ENCODE data around the gene TMEM63C.

TMEM63C gene

DNA sequence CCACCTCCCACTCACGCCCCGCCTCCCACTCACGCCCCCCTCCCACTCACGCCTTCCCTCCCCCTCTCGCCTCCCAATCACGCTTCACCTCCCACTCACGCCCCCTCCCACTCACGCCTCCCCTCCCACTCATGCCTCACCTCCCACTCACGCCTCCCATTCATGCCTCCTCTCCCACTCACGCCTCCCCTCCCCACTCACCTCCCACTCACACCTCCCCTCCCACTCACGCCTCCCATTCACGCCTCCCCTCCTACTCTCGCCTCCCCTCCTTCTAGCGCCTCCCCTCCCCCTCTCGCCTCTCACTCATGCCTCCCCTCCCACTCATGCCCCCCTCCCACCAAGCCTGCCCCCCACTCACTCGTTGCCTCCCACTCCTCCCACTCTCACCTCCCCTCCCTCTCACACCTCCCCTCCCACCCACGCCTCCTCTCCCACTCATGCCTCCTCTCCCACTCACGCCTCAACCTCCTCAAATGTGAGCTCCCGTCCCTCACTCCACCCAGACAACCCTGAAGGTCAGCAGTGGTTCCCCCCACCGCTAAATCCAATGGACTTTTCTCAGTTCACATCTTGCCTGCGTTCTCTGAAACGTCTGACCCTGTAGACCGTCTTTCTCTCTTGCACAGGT is 39.8 kb downstream of the TMEM63C start:
- H2AFZ ChIP-seq (ENCODE audit: low read depth, low read length, severe bottlenecking): no peak overlapping the region
- no peaks in the 10 kb centered on the region for H3K27me3 ChIP-seq (ENCODE audit: low read length)
- TF ChIP-seq, protein P1, sequence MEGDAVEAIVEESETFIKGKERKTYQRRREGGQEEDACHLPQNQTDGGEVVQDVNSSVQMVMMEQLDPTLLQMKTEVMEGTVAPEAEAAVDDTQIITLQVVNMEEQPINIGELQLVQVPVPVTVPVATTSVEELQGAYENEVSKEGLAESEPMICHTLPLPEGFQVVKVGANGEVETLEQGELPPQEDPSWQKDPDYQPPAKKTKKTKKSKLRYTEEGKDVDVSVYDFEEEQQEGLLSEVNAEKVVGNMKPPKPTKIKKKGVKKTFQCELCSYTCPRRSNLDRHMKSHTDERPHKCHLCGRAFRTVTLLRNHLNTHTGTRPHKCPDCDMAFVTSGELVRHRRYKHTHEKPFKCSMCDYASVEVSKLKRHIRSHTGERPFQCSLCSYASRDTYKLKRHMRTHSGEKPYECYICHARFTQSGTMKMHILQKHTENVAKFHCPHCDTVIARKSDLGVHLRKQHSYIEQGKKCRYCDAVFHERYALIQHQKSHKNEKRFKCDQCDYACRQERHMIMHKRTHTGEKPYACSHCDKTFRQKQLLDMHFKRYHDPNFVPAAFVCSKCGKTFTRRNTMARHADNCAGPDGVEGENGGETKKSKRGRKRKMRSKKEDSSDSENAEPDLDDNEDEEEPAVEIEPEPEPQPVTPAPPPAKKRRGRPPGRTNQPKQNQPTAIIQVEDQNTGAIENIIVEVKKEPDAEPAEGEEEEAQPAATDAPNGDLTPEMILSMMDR (IDR thresholded peaks at IDR 0.05; ENCODE audit: insufficient read depth, low read length, poor library complexity, severe bottlenecking): no peak
- TF ChIP-seq EZH2phosphoT487 (conservative IDR thresholded peaks at IDR 0.05; ENCODE audit: low read length): no peak

DNA sequence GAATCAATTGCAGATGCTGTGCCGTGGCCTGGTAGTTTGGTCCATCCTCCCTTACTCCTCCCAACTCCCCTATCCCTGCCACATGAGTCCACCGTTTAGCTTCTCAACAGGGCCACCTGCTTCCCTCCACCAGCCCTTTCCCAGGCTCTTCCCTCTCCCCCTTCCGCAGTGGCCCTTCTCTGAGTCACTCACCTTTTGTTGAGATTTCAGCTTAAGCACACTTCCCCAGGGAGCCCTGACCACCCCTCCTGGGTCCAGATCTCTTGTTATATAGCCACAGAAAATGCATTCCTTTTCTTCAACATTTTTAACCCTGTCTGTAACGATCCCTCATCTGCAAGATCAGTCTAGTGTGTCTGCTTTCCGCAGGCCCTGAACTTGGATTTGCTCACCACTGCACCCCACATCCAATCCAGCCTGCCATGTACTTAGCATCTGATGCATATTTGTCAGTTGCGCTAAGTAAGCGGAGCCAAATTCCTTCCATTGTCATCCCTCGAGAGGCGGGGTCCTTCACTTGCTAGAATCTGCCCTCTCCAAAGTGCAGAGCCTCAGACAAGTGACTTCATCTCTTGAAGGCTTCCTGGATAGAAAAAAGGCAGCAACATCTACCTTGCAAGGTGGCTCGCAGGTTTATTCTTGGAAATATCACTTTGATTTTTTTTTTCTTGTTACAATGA is 41.1 kb downstream of the TMEM63C start:
- Histone ChIP-seq H3F3A (ENCODE audit: insufficient read depth) (no peaks in the 10 kb centered on the region), H3K9ac (ENCODE audit: low read length) (no peak overlapping the region), H2AFZ (ENCODE audit: low read depth, low read length, severe bottlenecking) (no peak overlapping the region), H3K27ac (ENCODE audit: low read depth, low read length) (no peak overlapping the region), H3K4me3 (ENCODE audit: insufficient read depth, low read length, poor library complexity, severe bottlenecking) (no peak overlapping the region), H4K20me1 (ENCODE audit: low read depth, low read length) (no peaks in the 10 kb centered on the region), H3K9me3 (ENCODE audit: insufficient read depth, low read length) (no peaks in the 10 kb centered on the region), H3K79me2 (ENCODE audit: insufficient read depth, low read length) (no peaks in the 10 kb centered on the region), H3K27me3 (ENCODE audit: low read length) (no peaks in the 10 kb centered on the region), H3K4me2 (ENCODE audit: low read depth, low read length, poor library complexity, severe bottlenecking) (no peak overlapping the region), H3K36me3 (ENCODE audit: low read length) (no peaks in the 10 kb centered on the region), H3K9me2 (replicated peaks; ENCODE audit: insufficient read depth, low read length) (no peaks in the 10 kb centered on the region)
- TF ChIP-seq EZH2phosphoT487 (conservative IDR thresholded peaks at IDR 0.05; ENCODE audit: low read length): no peak
- TF ChIP-seq, protein P1 (IDR thresholded peaks at IDR 0.05; ENCODE audit: insufficient read depth, low read length, poor library complexity, severe bottlenecking): no peak

More for the DNA sequence above, 39.8 kb downstream of the TMEM63C start:
- Histone ChIP-seq H4K20me1 (ENCODE audit: low read depth, low read length) (no peaks in the 10 kb centered on the region), H3K9me2 (replicated peaks; ENCODE audit: insufficient read depth, low read length) (no peaks in the 10 kb centered on the region), H3K79me2 (ENCODE audit: insufficient read depth, low read length) (no peaks in the 10 kb centered on the region), H3K9me3 (ENCODE audit: insufficient read depth, low read length) (no peaks in the 10 kb centered on the region), H3K27ac (ENCODE audit: low read depth, low read length) (no peak overlapping the region), H3K4me3 (ENCODE audit: insufficient read depth, low read length, poor library complexity, severe bottlenecking) (no peak overlapping the region), H3K9ac (ENCODE audit: low read length) (no peak overlapping the region), H3K4me2 (ENCODE audit: low read depth, low read length, poor library complexity, severe bottlenecking) (no peak overlapping the region), H3F3A (ENCODE audit: insufficient read depth) (no peaks in the 10 kb centered on the region), H3K36me3 (ENCODE audit: low read length) (no peaks in the 10 kb centered on the region)

DNA sequence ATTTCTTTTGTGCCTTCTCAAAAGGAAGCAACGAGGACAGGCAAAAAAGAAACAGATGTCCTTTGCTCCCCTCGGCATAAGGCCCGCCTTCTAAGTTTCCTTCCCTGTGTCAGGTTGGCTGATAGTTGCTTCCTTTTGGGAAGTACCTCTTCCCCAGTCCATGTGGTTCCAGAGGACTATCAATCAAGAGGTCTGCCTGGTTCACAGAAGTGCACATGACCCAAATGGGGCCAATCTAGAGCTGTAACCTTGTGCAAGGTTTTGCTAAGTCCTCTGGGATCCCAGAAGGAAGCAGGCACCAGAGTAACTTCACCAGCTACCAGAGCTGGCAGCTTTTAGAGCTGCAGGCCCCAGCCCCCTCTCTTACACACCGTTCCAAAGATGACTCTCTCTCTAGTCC is 42.6 kb downstream of the TMEM63C start:
- no peaks in the 10 kb centered on the region for H3K9me2 ChIP-seq (replicated peaks; ENCODE audit: insufficient read depth, low read length)
- no peak overlapping the region for H3K9ac ChIP-seq (ENCODE audit: low read length)
- H3K27ac ChIP-seq (ENCODE audit: low read depth, low read length): no peak overlapping the region
- H3K27me3 ChIP-seq (ENCODE audit: low read length): no peaks in the 10 kb centered on the region
- H2AFZ ChIP-seq (ENCODE audit: low read depth, low read length, severe bottlenecking): no peak overlapping the region
- no peaks in the 10 kb centered on the region for H3K9me3 ChIP-seq (ENCODE audit: insufficient read depth, low read length)
- H3K79me2 ChIP-seq (ENCODE audit: insufficient read depth, low read length): no peaks in the 10 kb centered on the region
- no peaks in the 10 kb centered on the region for H3F3A ChIP-seq (ENCODE audit: insufficient read depth)
- H4K20me1 ChIP-seq (ENCODE audit: low read depth, low read length): no peaks in the 10 kb centered on the region
- H3K4me2 ChIP-seq (ENCODE audit: low read depth, low read length, poor library complexity, severe bottlenecking): no peak overlapping the region
- H3K4me3 ChIP-seq (ENCODE audit: insufficient read depth, low read length, poor library complexity, severe bottlenecking): no peak overlapping the region
- no peak for TF ChIP-seq EZH2phosphoT487 (conservative IDR thresholded peaks at IDR 0.05; ENCODE audit: low read length)
- H3K36me3 ChIP-seq (ENCODE audit: low read length): no peaks in the 10 kb centered on the region

DNA sequence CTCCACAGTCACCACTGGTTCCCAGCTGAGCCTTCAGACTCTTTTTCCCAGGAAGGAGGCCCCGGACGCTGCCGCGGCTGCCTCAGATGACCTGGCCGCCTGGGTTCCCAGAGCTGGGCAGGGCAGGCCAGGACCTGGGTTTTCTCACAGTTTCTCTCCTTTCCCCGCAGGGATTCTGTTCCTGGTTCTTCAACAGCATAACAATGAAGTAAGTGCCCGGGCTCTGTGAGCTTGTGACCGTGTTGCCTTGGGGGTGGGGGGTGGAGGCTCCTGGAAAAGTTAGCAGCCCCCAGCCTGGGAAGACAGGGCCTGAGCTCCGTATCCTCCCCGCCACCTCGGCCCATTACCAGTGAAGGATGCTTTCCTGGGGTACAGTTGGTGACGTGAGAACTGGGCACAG is 43.7 kb downstream of the TMEM63C start:
- Histone ChIP-seq H3K4me3 (ENCODE audit: insufficient read depth, low read length, poor library complexity, severe bottlenecking) (no peak overlapping the region), H3K27ac (ENCODE audit: low read depth, low read length) (no peak overlapping the region), H3K79me2 (ENCODE audit: insufficient read depth, low read length) (no peaks in the 10 kb centered on the region), H3K9me2 (replicated peaks; ENCODE audit: insufficient read depth, low read length) (no peaks in the 10 kb centered on the region), H3K9me3 (ENCODE audit: insufficient read depth, low read length) (no peaks in the 10 kb centered on the region), H3F3A (ENCODE audit: insufficient read depth) (no peaks in the 10 kb centered on the region), H3K27me3 (ENCODE audit: low read length) (no peaks in the 10 kb centered on the region), H3K36me3 (ENCODE audit: low read length) (no peaks in the 10 kb centered on the region), H2AFZ (ENCODE audit: low read depth, low read length, severe bottlenecking) (no peak overlapping the region), H3K9ac (ENCODE audit: low read length) (no peak overlapping the region), H4K20me1 (ENCODE audit: low read depth, low read length) (no peaks in the 10 kb centered on the region), H3K4me2 (ENCODE audit: low read depth, low read length, poor library complexity, severe bottlenecking) (no peak overlapping the region)
- no peak for TF ChIP-seq EZH2phosphoT487 (conservative IDR thresholded peaks at IDR 0.05; ENCODE audit: low read length)
- TF ChIP-seq, protein P1 (IDR thresholded peaks at IDR 0.05; ENCODE audit: insufficient read depth, low read length, poor library complexity, severe bottlenecking): no peak
